Measurements from ENCODE around the gene SLC29A2. TPM values are rescaled to one million over a fixed set of nuclear protein-coding genes. Genes with fewer than 3 reads are reported as not detected.
A peak's percentile ranks its signal among the peaks of the same experiment; 100 is the strongest.

Gene SLC29A2
- total RNA-seq, 1 donor from 2014 or later, result 10.2 TPM

DNA sequence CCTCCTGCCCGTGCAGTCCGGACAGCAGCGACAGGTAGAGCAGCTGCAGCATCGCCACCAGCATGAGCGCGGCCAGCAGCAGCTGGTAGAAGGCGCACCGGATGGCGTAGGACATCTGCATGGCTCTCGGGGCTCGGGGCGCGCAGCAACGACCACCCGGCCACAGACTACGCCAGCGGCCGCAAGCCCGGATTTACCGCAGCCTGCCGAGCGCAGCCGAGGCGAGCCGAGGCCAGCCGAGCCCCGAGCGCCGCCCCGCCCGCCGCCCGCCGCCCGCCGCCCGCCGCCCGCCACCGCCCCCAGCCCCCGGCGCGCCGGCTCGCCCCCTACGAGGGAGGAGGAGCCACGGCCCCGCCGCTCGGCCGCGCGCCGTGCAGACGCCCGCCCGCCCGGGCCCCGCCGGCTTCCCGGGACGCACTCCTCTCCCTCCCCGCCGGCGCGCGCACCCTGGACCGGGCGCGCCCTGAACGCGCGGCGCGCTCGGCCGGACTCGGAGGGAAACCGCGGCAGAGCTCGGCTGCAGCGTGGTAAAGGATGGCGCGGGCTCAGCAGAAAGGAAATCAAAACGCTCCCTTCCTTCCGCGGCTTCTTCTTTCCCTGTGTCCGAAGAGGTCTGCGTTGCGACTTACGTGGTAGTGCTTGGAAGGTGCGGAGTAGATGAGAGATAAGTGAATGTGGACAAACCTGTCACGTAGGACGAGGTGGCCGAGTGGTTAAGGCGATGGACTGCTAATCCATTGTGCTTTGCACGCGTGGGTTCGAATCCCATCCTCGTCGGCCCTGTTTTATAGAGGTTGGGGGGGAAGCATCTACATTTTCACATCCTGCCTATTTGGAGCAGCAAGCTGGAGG is 23.9 kb downstream of the SLC29A2 start, which contains the start of gene B4GAT1:
Gene B4GAT1 (minus strand): TSS at position 205 of the 852 bp plus-strand sequence. CDS start 84 bp downstream, at position 121.
- DNase-seq, result peak; percentile 96

GRCh38 chr11:66346476-66347424 is 24.8 kb downstream of the SLC29A2 start:
- DNase-seq, result no peak

- no peak for DNase-seq
Measured at GRCh38 chr11:66345316-66345649, 26.3 kb downstream of the SLC29A2 start.

DNA sequence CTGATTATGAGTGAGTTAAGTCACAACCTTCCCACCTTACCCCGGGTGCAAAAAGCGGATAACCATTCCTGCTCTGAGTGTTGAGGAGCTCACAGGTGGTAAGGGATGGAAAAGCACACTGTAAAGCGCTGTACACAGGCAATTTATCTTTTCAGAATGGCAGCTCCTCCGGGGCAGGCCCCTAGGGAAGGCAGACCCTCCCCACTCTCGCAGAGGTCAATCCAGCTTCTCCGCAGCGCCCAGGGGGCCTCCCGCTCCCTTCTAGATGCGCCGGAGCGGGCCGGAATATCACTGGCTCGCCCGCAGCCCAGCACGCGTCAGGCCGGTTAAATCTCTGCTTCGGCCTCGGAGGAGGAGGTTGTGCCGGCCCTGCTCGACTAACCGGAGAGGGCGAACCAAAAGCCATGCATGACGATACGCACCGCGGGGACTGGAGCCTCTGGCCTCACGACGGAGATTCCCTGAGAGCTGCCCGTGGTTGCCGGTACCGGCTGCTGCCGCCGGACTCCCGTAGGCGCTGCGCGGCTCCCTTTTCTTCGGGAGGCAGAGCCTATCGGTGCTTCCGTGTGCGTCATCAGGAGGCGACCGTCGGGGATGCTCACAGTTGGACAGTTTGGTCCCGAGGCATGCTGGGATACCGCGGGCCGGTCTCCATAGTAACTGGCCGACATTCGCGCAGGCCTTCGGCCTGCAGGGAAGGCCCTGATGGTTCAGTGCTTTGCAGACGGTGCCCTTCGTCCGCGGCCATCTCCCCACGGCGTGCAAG is 26.8 kb downstream of the SLC29A2 start, which contains the start of gene BRMS1:
Gene BRMS1 (minus strand): TSS at position 555 of the 766 bp plus-strand sequence. CDS start 2,870 bp downstream, outside the sequence.
- peak; percentile 99 for DNase-seq

- DNase-seq, result no peak
Measured at GRCh38 chr11:66343176-66343575, 28.4 kb downstream of the SLC29A2 start.

DNA sequence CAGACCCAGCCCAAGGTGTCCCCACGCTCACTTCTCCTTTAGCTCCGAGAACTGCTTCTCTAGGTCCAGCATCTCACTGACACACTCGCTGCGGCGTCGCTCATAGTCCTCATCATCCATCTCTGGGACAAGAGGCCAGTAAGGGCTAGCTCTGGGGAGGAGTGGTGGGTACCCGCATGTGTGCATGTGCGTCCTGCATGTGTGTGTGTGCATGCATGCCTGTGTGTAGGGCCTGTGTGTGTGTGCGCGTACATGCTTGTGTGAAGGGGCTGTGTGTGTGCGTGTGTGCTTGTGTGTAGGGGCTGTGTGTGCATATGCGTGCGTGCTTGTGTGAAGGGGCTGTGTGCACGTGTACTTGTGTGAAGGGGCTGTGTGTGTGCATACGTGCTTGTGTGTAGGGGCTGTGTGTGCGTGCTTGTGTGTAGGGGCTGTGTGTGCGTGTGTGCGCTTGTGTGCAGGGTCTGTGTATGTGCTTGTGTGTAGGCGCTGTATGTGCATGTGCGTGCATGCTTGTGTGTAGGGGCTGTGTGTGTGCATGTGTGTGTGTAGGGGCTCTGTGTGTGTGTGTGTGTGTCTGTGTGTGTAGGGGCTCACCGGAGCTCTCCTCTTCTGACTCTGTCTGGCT is 29.9 kb downstream of the SLC29A2 start:
- no peak for DNase-seq

GRCh38 chr11:66340596-66341501 is 30.7 kb downstream of the SLC29A2 start:
- no peak for DNase-seq

GRCh38 chr11:66339686-66340483 is 31.7 kb downstream of the SLC29A2 start:
- no peak for DNase-seq

GRCh38 chr11:66339162-66339675 is 32.3 kb downstream of the SLC29A2 start:
- DNase-seq, result no peak

DNA sequence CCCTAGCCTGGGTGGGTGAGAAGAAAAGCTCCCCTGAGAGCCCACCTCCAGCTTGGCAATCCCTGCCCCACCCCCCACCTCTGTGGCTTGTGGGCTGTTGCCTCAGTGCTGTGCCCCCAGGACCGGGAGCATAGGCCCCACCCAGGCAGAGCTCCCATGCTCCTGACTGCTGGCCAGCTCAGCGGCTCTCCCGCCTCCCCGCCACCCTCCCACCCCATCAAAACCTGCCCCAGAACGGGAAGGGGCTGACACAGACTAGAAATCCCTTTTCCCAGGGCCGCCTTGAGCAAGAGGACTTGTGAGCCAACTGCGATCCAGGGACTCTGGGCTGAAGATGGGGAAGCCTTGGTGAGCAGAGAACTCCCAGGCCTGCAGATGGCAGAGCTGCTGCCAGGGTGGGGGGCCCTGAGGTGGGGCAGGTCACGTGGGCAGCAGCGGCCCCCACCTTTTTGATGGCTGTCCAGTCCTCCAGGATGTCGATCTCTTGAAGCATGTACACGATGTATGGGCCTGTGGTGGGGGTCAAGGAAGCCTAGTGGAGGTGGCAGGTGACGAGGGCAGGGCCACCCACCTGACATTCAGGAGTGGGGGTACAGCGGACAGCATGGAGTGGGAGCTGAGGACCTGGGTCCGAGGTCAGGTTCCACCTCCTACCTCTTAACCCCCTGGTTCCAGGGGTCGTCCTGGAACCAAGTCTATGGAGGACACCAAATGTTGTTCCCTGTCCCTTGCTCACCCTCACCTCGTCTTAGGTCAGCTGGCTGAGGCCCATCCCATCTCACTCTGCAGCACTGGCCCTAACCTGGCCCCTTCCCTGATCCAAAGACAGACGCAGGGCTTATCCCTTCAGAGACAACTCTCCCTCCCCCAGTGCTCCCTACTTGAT is 33.0 kb downstream of the SLC29A2 start:
- DNase-seq, result no peak

DNA sequence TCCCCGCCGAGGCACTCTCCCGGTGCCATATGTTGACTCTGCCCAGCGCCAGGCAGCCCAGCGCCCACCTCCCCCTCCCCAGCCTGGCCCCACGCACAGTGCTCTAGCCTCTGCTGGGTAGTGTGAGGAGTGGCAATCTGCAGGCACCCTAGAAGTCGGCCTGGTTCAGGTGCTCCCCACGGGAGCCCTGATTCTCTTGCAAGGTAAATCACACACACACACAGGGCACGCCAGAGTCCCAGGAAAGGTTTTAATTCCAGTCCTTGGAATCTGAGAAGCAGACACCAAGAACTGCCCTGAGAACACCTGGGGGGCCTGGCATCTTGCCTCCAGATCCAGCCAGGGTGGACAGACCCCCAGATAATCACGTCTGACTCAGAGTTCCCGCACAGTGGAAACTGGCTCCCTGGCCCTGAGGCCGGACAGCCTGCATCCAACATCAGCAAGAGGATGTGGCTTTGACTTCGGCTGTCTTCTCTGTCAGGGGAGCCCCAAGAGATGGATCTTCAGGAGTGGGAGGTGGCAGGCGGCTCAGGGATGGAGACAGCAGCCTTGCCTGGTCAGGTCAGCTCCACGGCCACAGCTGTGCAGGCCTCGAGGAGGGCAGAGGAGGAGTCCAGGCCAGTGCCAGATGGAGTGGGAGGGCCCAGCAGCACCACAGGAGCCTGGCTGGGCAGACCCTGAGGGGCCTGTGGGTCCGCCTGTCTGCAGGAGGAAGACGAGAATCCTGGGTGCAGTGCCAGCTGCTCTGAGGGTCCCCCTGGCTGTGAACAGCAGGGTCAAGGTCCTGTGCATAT is 34.3 kb downstream of the SLC29A2 start:
- no peak for DNase-seq

GRCh38 chr11:66336234-66337102 is 35.1 kb downstream of the SLC29A2 start, which contains the start of gene RIN1:
Gene RIN1, minus strand, starts transcription at chr11:66336434. Its CDS starts 32 bp downstream, at chr11:66336402.
- peak; percentile 81 for DNase-seq

DNA sequence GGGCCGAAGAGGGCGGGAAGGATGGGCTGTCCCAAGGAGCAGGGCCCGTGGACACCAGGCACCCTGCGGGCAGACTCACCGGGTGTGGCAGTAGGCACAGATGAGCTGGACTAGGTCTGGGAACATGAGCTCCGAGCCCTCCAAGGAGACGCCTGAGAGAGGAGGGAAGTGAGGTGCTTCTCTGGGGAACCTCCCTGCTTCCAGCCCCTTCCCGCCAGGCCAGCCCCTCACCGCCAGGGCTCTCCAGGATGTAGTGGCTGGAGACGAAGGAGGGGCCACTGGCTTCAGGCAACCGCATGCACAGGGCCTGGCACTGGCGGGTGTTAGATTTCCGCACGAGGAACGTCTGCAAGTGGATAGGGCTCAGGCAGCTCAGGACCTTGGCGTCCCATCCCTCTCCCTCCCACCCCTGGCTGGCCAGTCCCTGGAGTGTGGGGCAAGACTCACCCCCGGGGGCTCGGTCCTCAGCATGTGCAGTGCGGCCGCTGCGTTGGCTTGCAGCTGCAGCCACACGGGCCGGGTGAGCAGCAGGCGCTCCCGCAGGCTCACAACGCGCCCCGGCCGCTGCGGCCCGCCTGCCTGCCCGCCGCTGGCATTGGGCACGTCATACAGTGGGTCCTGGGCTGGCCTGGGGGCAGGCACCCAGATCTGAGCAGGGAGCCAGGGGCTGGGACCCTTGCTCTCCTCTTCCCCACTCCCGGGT is 35.9 kb downstream of the SLC29A2 start:
- DNase-seq, result peak; percentile 43

GRCh38 chr11:66334605-66335442 is 36.7 kb downstream of the SLC29A2 start:
- no peak for DNase-seq
